ENCODE measurements around the gene SMARCAD1. TPM values are rescaled to one million over a fixed set of nuclear protein-coding genes. Genes with fewer than 3 reads are reported as not detected.
A peak's percentile ranks its signal among the peaks of the same experiment; 100 is the strongest.

Gene SMARCAD1
- total RNA-seq, 1 experiment from 2014 or later: 76.7 TPM

DNA sequence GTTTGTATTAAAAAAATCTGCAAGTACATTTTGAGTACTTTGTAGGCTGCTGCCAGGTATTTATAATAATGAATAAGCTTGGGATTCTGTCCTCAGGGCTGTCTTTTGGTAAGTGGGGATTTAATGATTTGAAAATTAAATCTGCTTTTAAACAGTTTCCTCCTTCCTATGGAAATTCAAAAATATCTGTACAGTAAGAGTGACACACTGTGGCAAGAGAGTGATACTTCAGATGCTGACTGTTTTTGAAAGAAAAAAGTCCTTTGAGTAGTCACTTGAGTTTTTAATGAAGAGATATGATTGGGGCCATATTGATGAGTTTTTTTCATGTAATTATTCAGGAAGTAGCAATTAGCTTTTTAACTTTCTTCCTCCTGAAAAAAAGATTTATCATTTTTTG is 49.2 kb downstream of the SMARCAD1 start:
- H3K27ac ChIP-seq (ENCODE audit: low read length): no peak overlapping the region
- no peak overlapping the region for H3K9ac ChIP-seq (ENCODE audit: low read length)
- H3K9me2 ChIP-seq (replicated peaks; ENCODE audit: insufficient read depth, low read length): no peaks in the 10 kb centered on the region
- no peak overlapping the region for H3K4me3 ChIP-seq (ENCODE audit: low read length)
- H3K9me3 ChIP-seq (ENCODE audit: low read length): no peaks in the 10 kb centered on the region
- H3K4me2 ChIP-seq (ENCODE audit: low read depth, low read length, poor library complexity, severe bottlenecking): no peak overlapping the region
- no peaks in the 10 kb centered on the region for H4K20me1 ChIP-seq (ENCODE audit: insufficient read depth, low read depth, low read length)
- H3K4me1 ChIP-seq (ENCODE audit: low read length): 0 out of 2 replicates have a peak, but pooled peaks cover 2% of the 10 kb centered on the region
- H3K36me3 ChIP-seq (ENCODE audit: insufficient read depth, low read length): peaks cover 42% of the 10 kb centered on the region; the same call in 1 of the 2 replicates
- no peaks in the 10 kb centered on the region for H3K27me3 ChIP-seq (ENCODE audit: low read length)
- peak; percentile 58 for DNase-seq
- no peak overlapping the region for H2AFZ ChIP-seq (ENCODE audit: low read length)
- H3K79me2 ChIP-seq (ENCODE audit: low read length): peaks cover 42% of the 10 kb centered on the region

DNA sequence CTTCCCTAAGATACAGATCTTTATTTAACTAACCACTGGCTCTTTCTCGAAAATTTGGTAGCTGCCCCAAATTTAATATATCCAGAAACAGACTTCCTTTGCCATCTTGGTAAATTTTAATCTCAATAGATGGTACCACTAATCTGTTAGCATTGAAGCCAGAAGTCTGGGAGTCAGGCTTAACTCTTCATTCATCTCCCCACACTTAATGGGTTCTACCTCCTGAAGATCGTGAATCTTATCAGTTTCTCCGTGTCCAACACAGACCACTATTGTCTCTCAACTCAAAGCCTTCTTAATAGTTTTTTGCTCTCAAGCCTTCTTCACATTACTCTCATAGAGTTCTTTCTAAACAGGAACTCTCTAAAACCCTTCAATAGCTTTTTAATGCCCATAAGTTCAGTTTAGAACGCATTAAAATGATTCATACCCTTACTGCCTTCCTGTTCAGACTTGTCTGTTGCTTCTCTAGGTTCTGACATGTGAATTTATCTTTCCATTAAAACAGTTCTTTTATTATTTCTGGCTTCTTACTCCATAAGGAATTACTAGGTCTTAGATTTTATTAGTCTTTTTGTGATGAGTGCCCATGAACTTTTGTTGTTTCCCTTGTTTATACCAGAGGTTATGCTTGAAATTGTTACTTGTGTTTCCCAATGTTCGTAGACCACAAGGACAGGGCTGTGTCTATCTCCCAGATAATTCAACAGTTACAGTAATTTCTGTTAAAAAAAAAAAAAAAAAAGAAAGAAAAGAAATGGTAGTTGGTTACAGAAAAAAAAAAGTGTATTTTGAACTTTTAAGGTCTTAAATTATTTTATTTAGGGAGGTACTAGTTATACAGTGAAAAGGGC is 54.7 kb downstream of the SMARCAD1 start:
- DNase-seq: no peak
- H3K9me3 ChIP-seq (ENCODE audit: low read length): no peaks in the 10 kb centered on the region
- H3K9me2 ChIP-seq (replicated peaks; ENCODE audit: insufficient read depth, low read length): no peaks in the 10 kb centered on the region
- H3K4me2 ChIP-seq (ENCODE audit: low read depth, low read length, poor library complexity, severe bottlenecking): no peak overlapping the region
- H3K79me2 ChIP-seq (ENCODE audit: low read length): peaks cover 49% of the 10 kb centered on the region
- no peak overlapping the region for H3K9ac ChIP-seq (ENCODE audit: low read length)
- no peaks in the 10 kb centered on the region for H4K20me1 ChIP-seq (ENCODE audit: insufficient read depth, low read depth, low read length)
- H3K27me3 ChIP-seq (ENCODE audit: low read length): no peaks in the 10 kb centered on the region
- no peak overlapping the region for H3K27ac ChIP-seq (ENCODE audit: low read length)
- no peak overlapping the region for H2AFZ ChIP-seq (ENCODE audit: low read length)
- H3K36me3 ChIP-seq (ENCODE audit: insufficient read depth, low read length): peaks cover 32% of the 10 kb centered on the region; the same call in 1 of the 2 replicates
- H3K4me3 ChIP-seq (ENCODE audit: low read length): no peak overlapping the region
- H3K4me1 ChIP-seq (ENCODE audit: low read length): no peaks in the 10 kb centered on the region; the same call in 1 of the 2 replicates

GRCh38 chr4:94267037-94267436 is 59.4 kb downstream of the SMARCAD1 start:
- Histone ChIP-seq H3K4me1 (ENCODE audit: low read length) (no peaks in the 10 kb centered on the region; the same call in 1 of the 2 replicates), H2AFZ (ENCODE audit: low read length) (no peak overlapping the region), H3K27me3 (ENCODE audit: low read length) (no peaks in the 10 kb centered on the region), H3K9ac (ENCODE audit: low read length) (no peak overlapping the region), H3K9me2 (replicated peaks; ENCODE audit: insufficient read depth, low read length) (no peaks in the 10 kb centered on the region), H4K20me1 (ENCODE audit: insufficient read depth, low read depth, low read length) (no peaks in the 10 kb centered on the region), H3K4me2 (ENCODE audit: low read depth, low read length, poor library complexity, severe bottlenecking) (no peak overlapping the region), H3K4me3 (ENCODE audit: low read length) (no peak overlapping the region), H3K36me3 (ENCODE audit: insufficient read depth, low read length) (peaks cover 25% of the 10 kb centered on the region; the same call in 1 of the 2 replicates), H3K79me2 (ENCODE audit: low read length) (peaks cover 29% of the 10 kb centered on the region), H3K27ac (ENCODE audit: low read length) (no peak overlapping the region), H3K9me3 (ENCODE audit: low read length) (no peaks in the 10 kb centered on the region)
- no peak for DNase-seq

- H3K27me3 ChIP-seq (ENCODE audit: low read length): no peaks in the 10 kb centered on the region
- H3K9me2 ChIP-seq (replicated peaks; ENCODE audit: insufficient read depth, low read length): no peaks in the 10 kb centered on the region
- H3K9me3 ChIP-seq (ENCODE audit: low read length): no peaks in the 10 kb centered on the region
- H3K79me2 ChIP-seq (ENCODE audit: low read length): peaks cover 15% of the 10 kb centered on the region; the same call in 1 of the 2 replicates
- H3K9ac ChIP-seq (ENCODE audit: low read length): no peak overlapping the region
- H3K27ac ChIP-seq (ENCODE audit: low read length): no peak overlapping the region
- H3K4me2 ChIP-seq (ENCODE audit: low read depth, low read length, poor library complexity, severe bottlenecking): no peak overlapping the region
- H4K20me1 ChIP-seq (ENCODE audit: insufficient read depth, low read depth, low read length): no peaks in the 10 kb centered on the region
- H2AFZ ChIP-seq (ENCODE audit: low read length): no peak overlapping the region
- peaks cover 29% of the 10 kb centered on the region; the same call in 1 of the 2 replicates for H3K36me3 ChIP-seq (ENCODE audit: insufficient read depth, low read length)
- DNase-seq: no peak
- H3K4me3 ChIP-seq (ENCODE audit: low read length): no peak overlapping the region
- H3K4me1 ChIP-seq (ENCODE audit: low read length): no peaks in the 10 kb centered on the region
Measured at GRCh38 chr4:94271248-94271647, 63.6 kb downstream of the SMARCAD1 start.

DNA sequence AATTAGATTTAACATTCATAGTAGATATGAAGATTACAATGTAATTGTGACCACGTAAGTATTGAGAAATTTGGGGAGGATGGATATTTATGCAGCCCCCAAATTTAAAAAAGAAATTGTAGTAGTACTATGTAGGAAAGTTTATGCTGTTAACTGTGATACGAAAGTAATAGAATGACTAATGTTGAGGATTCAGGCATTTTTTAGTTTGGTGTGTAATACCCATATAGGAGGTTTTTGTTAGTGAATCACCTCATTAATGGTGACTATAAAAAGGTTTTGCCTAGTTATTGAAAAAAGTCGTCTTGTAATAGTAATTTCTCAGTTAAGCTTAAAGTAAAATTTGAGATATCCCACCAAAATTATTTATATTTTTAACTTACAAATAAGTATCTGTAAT is 67.2 kb downstream of the SMARCAD1 start:
- peaks cover 54% of the 10 kb centered on the region; the same call in 1 of the 2 replicates for H3K36me3 ChIP-seq (ENCODE audit: insufficient read depth, low read length)
- H2AFZ ChIP-seq (ENCODE audit: low read length): no peak overlapping the region

DNA sequence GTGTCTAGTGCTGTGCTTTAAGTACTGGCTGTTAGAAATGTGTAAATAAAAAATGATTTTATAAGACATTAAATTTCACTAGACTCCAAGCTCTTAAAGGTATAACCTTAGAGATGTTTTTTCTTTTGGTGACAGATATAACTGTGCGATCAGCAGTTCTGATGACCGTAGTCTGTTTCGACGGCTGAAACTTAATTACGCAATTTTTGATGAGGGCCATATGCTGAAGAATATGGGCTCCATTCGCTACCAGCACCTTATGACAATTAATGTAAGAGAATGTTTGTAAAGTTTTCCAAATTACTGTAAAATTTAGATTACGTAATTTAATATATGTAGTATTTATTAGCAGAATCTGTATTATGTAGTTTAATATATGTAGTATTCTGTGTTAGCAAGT is 68.5 kb downstream of the SMARCAD1 start:
- H3K4me3 ChIP-seq (ENCODE audit: low read length): no peak overlapping the region
- no peak overlapping the region for H3K9ac ChIP-seq (ENCODE audit: low read length)
- no peaks in the 10 kb centered on the region for H3K9me3 ChIP-seq (ENCODE audit: low read length)
- H3K4me2 ChIP-seq (ENCODE audit: low read depth, low read length, poor library complexity, severe bottlenecking): no peak overlapping the region
- H2AFZ ChIP-seq (ENCODE audit: low read length): no peak overlapping the region
- H3K4me1 ChIP-seq (ENCODE audit: low read length): no peaks in the 10 kb centered on the region
- no peak overlapping the region for H3K27ac ChIP-seq (ENCODE audit: low read length)
- DNase-seq: no peak
- H3K36me3 ChIP-seq (ENCODE audit: insufficient read depth, low read length): peaks cover 54% of the 10 kb centered on the region
- no peaks in the 10 kb centered on the region for H4K20me1 ChIP-seq (ENCODE audit: insufficient read depth, low read depth, low read length)
- no peaks in the 10 kb centered on the region for H3K9me2 ChIP-seq (replicated peaks; ENCODE audit: insufficient read depth, low read length)
- 0 out of 2 replicates have a peak, but pooled peaks cover 2% of the 10 kb centered on the region for H3K79me2 ChIP-seq (ENCODE audit: low read length)
- H3K27me3 ChIP-seq (ENCODE audit: low read length): no peaks in the 10 kb centered on the region

More for the DNA sequence above, 67.2 kb downstream of the SMARCAD1 start:
- no peaks in the 10 kb centered on the region for H3K9me2 ChIP-seq (replicated peaks; ENCODE audit: insufficient read depth, low read length)
- no peaks in the 10 kb centered on the region for H3K9me3 ChIP-seq (ENCODE audit: low read length)
- no peak overlapping the region for H3K4me3 ChIP-seq (ENCODE audit: low read length)
- no peak overlapping the region for H3K9ac ChIP-seq (ENCODE audit: low read length)
- H3K27ac ChIP-seq (ENCODE audit: low read length): no peak overlapping the region
- DNase-seq: no peak
- H4K20me1 ChIP-seq (ENCODE audit: insufficient read depth, low read depth, low read length): no peaks in the 10 kb centered on the region
- no peak overlapping the region for H3K4me2 ChIP-seq (ENCODE audit: low read depth, low read length, poor library complexity, severe bottlenecking)
- H3K27me3 ChIP-seq (ENCODE audit: low read length): no peaks in the 10 kb centered on the region
- 0 out of 2 replicates have a peak, but pooled peaks cover 2% of the 10 kb centered on the region for H3K79me2 ChIP-seq (ENCODE audit: low read length)
- no peaks in the 10 kb centered on the region for H3K4me1 ChIP-seq (ENCODE audit: low read length)

- Histone ChIP-seq H3K4me3 (ENCODE audit: low read length) (no peak overlapping the region), H4K20me1 (ENCODE audit: insufficient read depth, low read depth, low read length) (no peaks in the 10 kb centered on the region), H3K9ac (ENCODE audit: low read length) (no peak overlapping the region)
Measured at GRCh38 chr4:94277534-94277933, 69.9 kb downstream of the SMARCAD1 start.

GRCh38 chr4:94278781-94279180 is 71.1 kb downstream of the SMARCAD1 start:
- no peaks in the 10 kb centered on the region for H3K9me2 ChIP-seq (replicated peaks; ENCODE audit: insufficient read depth, low read length)
- no peaks in the 10 kb centered on the region for H3K27me3 ChIP-seq (ENCODE audit: low read length)
- H3K79me2 ChIP-seq (ENCODE audit: low read length): no peaks in the 10 kb centered on the region
- H3K36me3 ChIP-seq (ENCODE audit: insufficient read depth, low read length): peaks cover 49% of the 10 kb centered on the region
- H4K20me1 ChIP-seq (ENCODE audit: insufficient read depth, low read depth, low read length): no peaks in the 10 kb centered on the region
- H3K4me3 ChIP-seq (ENCODE audit: low read length): no peak overlapping the region
- no peaks in the 10 kb centered on the region for H3K9me3 ChIP-seq (ENCODE audit: low read length)
- no peak overlapping the region for H3K4me2 ChIP-seq (ENCODE audit: low read depth, low read length, poor library complexity, severe bottlenecking)
- H3K9ac ChIP-seq (ENCODE audit: low read length): no peak overlapping the region
- H2AFZ ChIP-seq (ENCODE audit: low read length): no peak overlapping the region
- no peaks in the 10 kb centered on the region for H3K4me1 ChIP-seq (ENCODE audit: low read length)
- no peak for DNase-seq
- no peak overlapping the region for H3K27ac ChIP-seq (ENCODE audit: low read length)

More at GRCh38 chr4:94277534-94277933, 69.9 kb downstream of the SMARCAD1 start:
- no peak overlapping the region for H2AFZ ChIP-seq (ENCODE audit: low read length)
- no peaks in the 10 kb centered on the region for H3K79me2 ChIP-seq (ENCODE audit: low read length)
- H3K36me3 ChIP-seq (ENCODE audit: insufficient read depth, low read length): peaks cover 49% of the 10 kb centered on the region
- no peaks in the 10 kb centered on the region for H3K4me1 ChIP-seq (ENCODE audit: low read length)
- no peaks in the 10 kb centered on the region for H3K27me3 ChIP-seq (ENCODE audit: low read length)
- no peak overlapping the region for H3K4me2 ChIP-seq (ENCODE audit: low read depth, low read length, poor library complexity, severe bottlenecking)
- no peaks in the 10 kb centered on the region for H3K9me2 ChIP-seq (replicated peaks; ENCODE audit: insufficient read depth, low read length)
- H3K9me3 ChIP-seq (ENCODE audit: low read length): no peaks in the 10 kb centered on the region
- DNase-seq: no peak
- H3K27ac ChIP-seq (ENCODE audit: low read length): no peak overlapping the region

All from Karpas-422 (cell line).